Stimulated activated CD8-positive, alpha-beta memory T cell treated with anti-CD3 and anti-CD28 coated beads, Interleukin-15, amount 100 ng/mL, for 1 hour (primary cell): Measurements from ENCODE around the gene ITFG1.
"Not testable (repeated sequence)": the region's sequence is repeated elsewhere in the genome, so short reads cannot be mapped to it uniquely, and the experiment has no call there.

Experiments
- DNase-seq: peaks from one replicate; pipeline ENCODE4 v3.0.0-alpha.2; 2020; ENCODE audit warnings: low read depth

ITFG1 gene

GRCh38 chr16:47150067-47150466 is 310.8 kb downstream of the ITFG1 start:
- DNase-seq = no peak

- DNase-seq = no peak
These were observed 316.3 kb downstream of the ITFG1 start for GRCh38 chr16:47144559-47144877.

GRCh38 chr16:47143677-47144558 is 316.9 kb downstream of the ITFG1 start, which contains the start of gene NETO2:
NETO2 (minus strand) TSS chr16:47143945; CDS start chr16:47143612, 333 bp downstream.
- DNase-seq = no peak

- DNase-seq = peak; percentile 13
These were observed 317.8 kb downstream of the ITFG1 start for GRCh38 chr16:47142821-47143676.

- DNase-seq = no peak
These were observed 318.4 kb downstream of the ITFG1 start for GRCh38 chr16:47142486-47142820.

- peak; percentile 64 for DNase-seq
These were observed 318.9 kb downstream of the ITFG1 start for GRCh38 chr16:47141773-47142485.

GRCh38 chr16:47140686-47141085 is 320.2 kb downstream of the ITFG1 start:
- no peak for DNase-seq

- DNase-seq = no peak
These were observed 321.2 kb downstream of the ITFG1 start for GRCh38 chr16:47139561-47140185.

- not testable (repeated sequence) for DNase-seq
These were observed 322.9 kb downstream of the ITFG1 start for GRCh38 chr16:47137925-47138324.

- no peak for DNase-seq
These were observed 324.6 kb downstream of the ITFG1 start for GRCh38 chr16:47136099-47136842.

GRCh38 chr16:47134550-47134949 is 326.3 kb downstream of the ITFG1 start:
- no peak for DNase-seq

GRCh38 chr16:47132308-47132707 is 328.6 kb downstream of the ITFG1 start:
- DNase-seq = no peak

- DNase-seq = no peak
These were observed 331.0 kb downstream of the ITFG1 start for GRCh38 chr16:47129755-47130435.

GRCh38 chr16:47127541-47127940 is 333.3 kb downstream of the ITFG1 start:
- no peak for DNase-seq

- DNase-seq = no peak
These were observed 335.1 kb downstream of the ITFG1 start for GRCh38 chr16:47125757-47126156.

- DNase-seq = no peak
These were observed 347.7 kb downstream of the ITFG1 start for GRCh38 chr16:47113130-47113529.

- DNase-seq = no peak
These were observed 349.9 kb downstream of the ITFG1 start for GRCh38 chr16:47110939-47111338.

GRCh38 chr16:47109361-47109760 is 351.5 kb downstream of the ITFG1 start:
- DNase-seq = no peak
